ENCODE data around the gene MEIOSIN. TPM values are rescaled to one million over a fixed set of nuclear protein-coding genes. Genes with fewer than 3 reads are reported as not detected.

Gene MEIOSIN
- total and polyA plus RNA-seq, 4 donors: not detected

DNA sequence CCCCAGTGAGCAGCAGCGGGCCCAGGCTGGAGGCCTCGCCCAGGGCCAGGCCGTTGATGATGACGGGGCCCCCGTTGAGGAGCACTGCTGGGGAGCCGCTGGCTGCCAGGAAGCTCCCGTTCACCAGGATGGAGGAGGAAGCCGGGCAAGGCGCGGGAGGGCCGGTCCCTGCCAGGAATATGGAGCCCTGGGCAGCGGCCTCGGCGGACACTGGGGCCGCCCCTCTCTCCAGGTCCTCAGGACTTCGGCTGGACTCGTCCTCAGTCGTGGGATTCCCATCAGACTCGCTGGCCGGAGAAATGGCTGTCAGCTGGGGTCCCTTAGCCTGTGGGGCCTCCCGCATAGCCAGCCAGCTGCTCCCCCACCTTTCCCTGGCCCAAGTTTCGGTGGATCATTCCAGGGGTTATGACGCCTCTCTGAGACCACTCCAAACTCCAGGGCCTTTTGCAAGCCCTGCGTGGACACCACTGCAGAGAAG lies 33.7 kb downstream of the MEIOSIN start:
- no peaks in the 10 kb centered on the region for H3K27me3 ChIP-seq (ENCODE audit: control insufficient read depth in 1 of 2, insufficient read depth in 2 of 2, low read length in 1 of 2)
- 3 to 5% methylated on average over 23 to 24 of the region's 24 CpGs for WGBS, 2 donors
- peak; percentile 68 to 85 for DNase-seq
- H3K36me3 ChIP-seq (ENCODE audit: control insufficient read depth in 1 of 2, insufficient read depth in 2 of 2, low read length in 1 of 2): no peaks in the 10 kb centered on the region
- peak overlapping the region; percentile 29 to 79 for H3K4me3 ChIP-seq (ENCODE audit: low read length in 2 of 2)
- H3K27ac ChIP-seq (ENCODE audit: low read depth in 1 of 2, low read length in 2 of 2): peak overlapping the region; percentile 23 to 88
- intact Hi-C loops (cut with DNase I): loop anchor here (5.0 kb wide), 3 partner anchors 35 to 75 kb away; partner anchors contain the start of genes FBXO46 (in 2 of the 2), MEIOSIN (in 2 of the 2), QPCTL (in 1 of the 2) and SNRPD2 (in 1 of the 2)
- no peaks in the 10 kb centered on the region for H3K4me1 ChIP-seq (ENCODE audit: control insufficient read depth in 1 of 2, insufficient read depth in 2 of 2, low read length in 2 of 2)
- ATAC-seq (ENCODE audit: low FRiP score): no peak
- no peaks in the 10 kb centered on the region for H3K9me3 ChIP-seq (ENCODE audit: control insufficient read depth, low read length)

- intact Hi-C loops (cut with DNase I): loop anchor here (5.0 kb wide), 3 partner anchors 35 to 75 kb away; partner anchors contain the start of genes FBXO46 (in 2 of the 2), MEIOSIN (in 2 of the 2), QPCTL (in 1 of the 2) and SNRPD2 (in 1 of the 2)
- 4% methylated on average over 30 to 31 of the region's 31 CpGs for WGBS, 2 donors
- Histone ChIP-seq H3K27me3 (ENCODE audit: control insufficient read depth in 1 of 2, insufficient read depth in 2 of 2, low read length in 1 of 2) (no peaks in the 10 kb centered on the region), H3K4me1 (ENCODE audit: control insufficient read depth in 1 of 2, insufficient read depth in 2 of 2, low read length in 2 of 2) (no peaks in the 10 kb centered on the region), H3K9me3 (ENCODE audit: control insufficient read depth, low read length) (no peaks in the 10 kb centered on the region), H3K36me3 (ENCODE audit: control insufficient read depth in 1 of 2, insufficient read depth in 2 of 2, low read length in 1 of 2) (no peaks in the 10 kb centered on the region), H3K27ac (ENCODE audit: low read depth in 1 of 2, low read length in 2 of 2) (peak overlapping the region; percentile 50 to 88), H3K4me3 (ENCODE audit: low read length in 2 of 2) (peak overlapping the region; percentile 74 to 79)
- ATAC-seq (ENCODE audit: low FRiP score): peak; percentile 2
- DNase-seq: peak; percentile 85 to 91
These were observed 34.2 kb downstream of the MEIOSIN start for GRCh38 chr19:45767410-45767880.

DNA sequence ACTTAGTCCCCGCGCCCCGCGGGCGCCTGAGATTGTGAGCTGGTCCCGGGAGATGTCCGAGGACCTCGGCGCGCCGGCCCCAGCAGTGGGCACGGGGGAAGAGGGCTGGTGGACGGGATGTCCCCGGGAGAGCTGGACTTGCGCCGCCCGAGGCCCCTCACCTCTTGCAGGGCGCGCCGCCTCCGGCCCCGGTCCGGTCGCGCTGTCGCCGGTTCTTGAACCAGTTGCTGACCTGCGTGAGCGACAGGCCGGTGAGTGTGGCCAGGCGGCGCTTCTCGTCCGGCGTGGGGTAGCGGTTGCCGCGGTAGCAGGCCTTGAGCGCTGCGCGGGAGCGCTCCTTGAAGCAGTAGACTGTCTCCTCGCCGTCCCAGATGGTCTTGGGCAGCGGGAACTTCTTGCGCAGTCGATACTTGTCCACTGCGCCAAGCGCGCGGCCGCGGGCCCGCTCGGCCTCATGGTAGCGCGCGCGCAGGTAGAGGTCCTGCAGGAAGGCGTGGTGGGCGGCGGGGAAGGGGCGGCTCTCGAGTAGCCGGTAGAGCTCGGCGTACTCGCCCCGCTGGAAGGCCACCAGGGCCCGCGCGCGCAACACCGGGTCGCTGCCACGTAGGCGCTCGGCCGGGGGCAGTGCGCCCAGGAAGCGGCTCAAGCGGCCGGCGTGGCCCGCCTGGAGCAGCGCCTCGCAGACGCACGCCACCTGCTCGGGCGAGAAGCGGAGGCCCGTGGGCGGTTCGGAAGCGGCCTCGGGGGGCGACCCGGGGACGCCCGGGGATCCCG lies 34.8 kb downstream of the MEIOSIN start:
- no peaks in the 10 kb centered on the region for H3K4me1 ChIP-seq (ENCODE audit: control insufficient read depth in 1 of 2, insufficient read depth in 2 of 2, low read length in 2 of 2)
- H3K4me3 ChIP-seq (ENCODE audit: low read length in 2 of 2): peak overlapping the region; percentile 74 to 79
- DNase-seq (peak; percentile 79 to 86), ATAC-seq (ENCODE audit: low FRiP score) (no peak)
- no peaks in the 10 kb centered on the region for H3K27me3 ChIP-seq (ENCODE audit: control insufficient read depth in 1 of 2, insufficient read depth in 2 of 2, low read length in 1 of 2)
- no peaks in the 10 kb centered on the region for H3K36me3 ChIP-seq (ENCODE audit: control insufficient read depth in 1 of 2, insufficient read depth in 2 of 2, low read length in 1 of 2)
- intact Hi-C loops (cut with DNase I): loop anchor here (2.0 to 5.0 kb wide), 4 partner anchors 15 to 76 kb away; partner anchors contain the start of genes FBXO46 (in 2 of the 2), MEIOSIN (in 2 of the 2), DMPK (in 1 of the 2) and QPCTL (in 1 of the 2)
- WGBS, 2 donors: 0% methylated on average over 84 to 102 of the region's 102 CpGs
- H3K9me3 ChIP-seq (ENCODE audit: control insufficient read depth, low read length): no peaks in the 10 kb centered on the region
- peak overlapping the region; percentile 50 to 78 for H3K27ac ChIP-seq (ENCODE audit: low read depth in 1 of 2, low read length in 2 of 2)

DNA sequence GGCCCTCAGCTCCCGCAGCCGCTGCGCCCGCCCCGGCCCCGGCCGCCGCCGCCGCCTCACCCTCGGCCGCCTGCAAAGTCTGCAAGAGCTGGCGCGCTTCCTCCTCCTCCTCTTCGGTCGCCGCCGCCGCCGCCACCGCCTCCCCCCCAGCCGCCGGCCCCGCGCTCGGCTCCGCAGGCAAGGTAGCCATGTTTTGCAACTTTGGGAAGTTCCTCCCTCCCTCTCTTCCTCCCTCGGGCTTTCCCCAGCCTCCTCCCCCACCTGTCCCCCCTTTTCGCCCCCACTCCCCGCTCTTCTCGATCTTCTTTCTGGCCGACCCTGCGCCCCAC lies 35.4 kb downstream of the MEIOSIN start:
- intact Hi-C loops (cut with DNase I): loop anchor here (2.0 to 5.0 kb wide), 4 partner anchors 14 to 76 kb away; partner anchors contain the start of genes FBXO46 (in 2 of the 2), MEIOSIN (in 2 of the 2), DMPK (in 1 of the 2) and QPCTL (in 1 of the 2)
- H3K4me1 ChIP-seq (ENCODE audit: control insufficient read depth in 1 of 2, insufficient read depth in 2 of 2, low read length in 2 of 2): no peaks in the 10 kb centered on the region
- ATAC-seq (ENCODE audit: low FRiP score) (no peak), DNase-seq (peak; percentile 68 to 86)
- WGBS, 2 donors: 1% methylated on average over 22 to 33 of the region's 33 CpGs
- no peaks in the 10 kb centered on the region for H3K36me3 ChIP-seq (ENCODE audit: control insufficient read depth in 1 of 2, insufficient read depth in 2 of 2, low read length in 1 of 2)
- H3K27ac ChIP-seq (ENCODE audit: low read depth in 1 of 2, low read length in 2 of 2): peak overlapping the region; percentile 39 to 93
- peak overlapping the region; percentile 74 to 79 for H3K4me3 ChIP-seq (ENCODE audit: low read length in 2 of 2)
- H3K27me3 ChIP-seq (ENCODE audit: control insufficient read depth in 1 of 2, insufficient read depth in 2 of 2, low read length in 1 of 2): no peaks in the 10 kb centered on the region
- H3K9me3 ChIP-seq (ENCODE audit: control insufficient read depth, low read length): no peaks in the 10 kb centered on the region

- no peaks in the 10 kb centered on the region for H3K36me3 ChIP-seq (ENCODE audit: control insufficient read depth in 1 of 2, insufficient read depth in 2 of 2, low read length in 1 of 2)
- H3K27ac ChIP-seq (ENCODE audit: low read depth in 1 of 2, low read length in 2 of 2): peak within 1 kb of the TSS; percentile 39 to 93
- peak; percentile 83 for ATAC-seq (ENCODE audit: low FRiP score)
- WGBS, 2 donors: 0 to 1% methylated on average over 66 to 70 of the region's 70 CpGs
- peak within 1 kb of the TSS; percentile 74 to 79 for H3K4me3 ChIP-seq (ENCODE audit: low read length in 2 of 2)
- no peaks in the 10 kb centered on the region for H3K27me3 ChIP-seq (ENCODE audit: control insufficient read depth in 1 of 2, insufficient read depth in 2 of 2, low read length in 1 of 2)
- no peaks in the 10 kb centered on the region for H3K4me1 ChIP-seq (ENCODE audit: control insufficient read depth in 1 of 2, insufficient read depth in 2 of 2, low read length in 2 of 2)
- DNase-seq: peak; percentile 99 to 100
- intact Hi-C loops (cut with DNase I): loop anchor here (2.0 to 5.0 kb wide), 4 partner anchors 14 to 77 kb away; partner anchors contain the start of genes FBXO46 (in 2 of the 2), MEIOSIN (in 2 of the 2), DMPK (in 1 of the 2) and QPCTL (in 1 of the 2)
- H3K9me3 ChIP-seq (ENCODE audit: control insufficient read depth, low read length): no peaks in the 10 kb centered on the region
These were observed 35.9 kb downstream of the MEIOSIN start, which contains the start of gene SIX5 for GRCh38 chr19:45768984-45769782. TSS of gene SIX5 (minus strand) at chr19:45769252. CDS start at chr19:45768844, 408 bp downstream.

- intact Hi-C loops (cut with DNase I): loop anchor here (1.0 to 5.0 kb wide), 6 partner anchors 13 to 78 kb away; partner anchors contain the start of genes FBXO46 (in 2 of the 2), MEIOSIN (in 2 of the 2), DMPK (in 1 of the 2) and QPCTL (in 1 of the 2)
- Histone ChIP-seq H3K27ac (ENCODE audit: low read depth in 1 of 2, low read length in 2 of 2) (peak overlapping the region in 1 of 2 donors; percentile 18), H3K27me3 (ENCODE audit: control insufficient read depth in 1 of 2, insufficient read depth in 2 of 2, low read length in 1 of 2) (no peaks in the 10 kb centered on the region), H3K4me3 (ENCODE audit: low read length in 2 of 2) (peak overlapping the region; percentile 0 to 18), H3K36me3 (ENCODE audit: control insufficient read depth in 1 of 2, insufficient read depth in 2 of 2, low read length in 1 of 2) (peaks cover 0 to 1% of the 10 kb centered on the region in 2 donors), H3K9me3 (ENCODE audit: control insufficient read depth, low read length) (no peaks in the 10 kb centered on the region), H3K4me1 (ENCODE audit: control insufficient read depth in 1 of 2, insufficient read depth in 2 of 2, low read length in 2 of 2) (no peaks in the 10 kb centered on the region)
- peak in 1 of 2 donors; percentile 77 for DNase-seq
- whole genome bisulfite sequencing, 2 donors: 0% methylated on average over 28 of the region's 28 CpGs
- ATAC-seq (ENCODE audit: low FRiP score): no peak
These were observed 36.6 kb downstream of the MEIOSIN start for GRCh38 chr19:45769821-45770191.

- no peaks in the 10 kb centered on the region for H3K27me3 ChIP-seq (ENCODE audit: control insufficient read depth in 1 of 2, insufficient read depth in 2 of 2, low read length in 1 of 2)
- ATAC-seq (ENCODE audit: low FRiP score) (peak; percentile 90), DNase-seq (peak; percentile 97)
- no peaks in the 10 kb centered on the region for H3K9me3 ChIP-seq (ENCODE audit: control insufficient read depth, low read length)
- peaks cover 0 to 2% of the 10 kb centered on the region in 2 donors for H3K36me3 ChIP-seq (ENCODE audit: control insufficient read depth in 1 of 2, insufficient read depth in 2 of 2, low read length in 1 of 2)
- intact Hi-C loops (cut with DNase I): loop anchor here (1.0 to 2.0 kb wide), 2 partner anchors 28 to 29 kb away; no protein-coding TSS in a partner anchor
- 2% methylated on average over 71 to 79 of the region's 79 CpGs for WGBS, 2 donors
- peak overlapping the region in 1 of 2 donors; percentile 56 for H3K27ac ChIP-seq (ENCODE audit: low read depth in 1 of 2, low read length in 2 of 2)
- peak overlapping the region; percentile 0 to 18 for H3K4me3 ChIP-seq (ENCODE audit: low read length in 2 of 2)
- no peaks in the 10 kb centered on the region for H3K4me1 ChIP-seq (ENCODE audit: control insufficient read depth in 1 of 2, insufficient read depth in 2 of 2, low read length in 2 of 2)
These were observed 37.2 kb downstream of the MEIOSIN start for GRCh38 chr19:45770192-45771101.

Data from aorta (tissue), 5 donors.